HG02973 (cell line): Measurements from ENCODE around the gene TFDP1.

ENCODE experiments used
- ATAC-seq: cut with Tn5 transposase; IDR thresholded peaks from one replicate; pipeline ENCODE4 v1.9.1; 2021; ENCODE audit warnings: moderate library complexity; ENCODE audit not compliant: unreplicated experiment

The TFDP1 gene

GRCh38 chr13:113630804-113631203 lies 46.3 kb downstream of the TFDP1 start:
- no peak for ATAC-seq

DNA sequence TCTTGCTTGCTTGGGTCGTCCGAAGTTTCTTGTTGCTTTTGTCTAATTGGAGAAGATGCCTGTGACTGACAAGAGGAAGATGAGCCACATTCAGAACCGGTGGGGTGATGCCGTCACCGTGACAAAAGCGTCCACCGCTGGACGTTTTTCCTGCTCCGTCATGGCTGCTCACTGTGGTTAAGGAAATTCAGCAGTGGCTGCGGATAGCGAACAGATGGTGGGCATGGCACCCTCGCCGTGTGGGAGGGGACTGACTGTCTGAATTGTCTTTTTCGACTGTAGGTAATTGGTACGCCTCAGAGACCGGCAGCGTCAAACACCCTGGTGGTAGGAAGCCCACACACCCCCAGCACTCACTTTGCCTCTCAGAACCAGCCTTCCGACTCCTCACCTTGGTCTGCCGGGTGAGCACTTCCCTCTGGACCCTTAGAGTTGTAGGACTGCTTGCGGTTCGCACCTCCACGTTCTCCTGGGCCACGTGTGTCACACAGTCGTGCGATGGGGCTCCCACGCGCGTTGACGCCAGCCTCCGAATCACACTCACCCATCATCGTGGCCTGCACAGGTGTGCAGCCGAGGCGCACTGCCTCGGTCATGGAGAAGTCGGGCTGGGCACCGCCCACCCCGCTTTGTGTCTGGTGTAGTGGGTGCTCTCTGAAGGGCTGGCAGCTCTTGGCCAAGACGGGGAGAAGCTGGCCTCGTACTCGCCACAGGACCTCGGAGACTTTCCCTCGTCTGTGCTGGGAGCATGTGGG lies 47.0 kb downstream of the TFDP1 start:
- no peak for ATAC-seq

- no peak for ATAC-seq
Measured at GRCh38 chr13:113632706-113633484, 48.3 kb downstream of the TFDP1 start.

- no peak for ATAC-seq
Measured at GRCh38 chr13:113633485-113633873, 48.9 kb downstream of the TFDP1 start.

DNA sequence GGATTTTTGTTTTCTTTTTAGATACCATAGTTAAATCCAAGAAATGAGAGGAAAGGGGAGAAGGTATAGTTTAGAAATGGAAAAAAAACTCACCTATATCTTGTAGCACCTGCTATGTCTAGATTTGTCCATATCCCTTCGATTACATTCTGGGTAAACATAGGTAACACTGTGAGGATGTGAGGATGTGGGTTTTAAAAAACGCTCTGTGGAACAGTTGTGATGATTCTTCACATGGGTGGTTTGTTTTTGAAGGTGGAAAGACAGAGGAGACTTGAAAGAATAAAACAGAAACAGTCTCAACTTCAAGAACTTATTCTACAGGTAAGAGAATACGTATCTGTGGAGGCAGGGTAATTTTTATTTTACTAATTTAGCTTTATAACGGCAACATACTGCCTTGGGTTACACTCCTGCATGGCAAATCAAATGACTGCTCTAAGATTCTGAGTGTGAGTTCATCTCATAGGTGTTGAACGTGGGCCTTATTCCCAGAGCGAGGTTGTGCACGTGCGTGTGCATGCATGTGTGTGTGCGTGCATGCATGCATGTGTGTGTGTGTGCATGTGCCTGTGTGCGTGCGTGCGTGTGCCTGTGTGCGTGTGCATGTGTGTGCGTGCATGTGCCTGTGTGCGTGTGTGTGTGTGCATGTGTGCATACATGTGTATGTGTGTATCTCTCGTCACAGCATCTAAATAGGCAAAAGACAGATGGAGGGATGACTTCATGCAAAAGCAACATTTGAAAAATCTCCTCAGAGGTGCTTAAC lies 49.9 kb downstream of the TFDP1 start:
- ATAC-seq = no peak

DNA sequence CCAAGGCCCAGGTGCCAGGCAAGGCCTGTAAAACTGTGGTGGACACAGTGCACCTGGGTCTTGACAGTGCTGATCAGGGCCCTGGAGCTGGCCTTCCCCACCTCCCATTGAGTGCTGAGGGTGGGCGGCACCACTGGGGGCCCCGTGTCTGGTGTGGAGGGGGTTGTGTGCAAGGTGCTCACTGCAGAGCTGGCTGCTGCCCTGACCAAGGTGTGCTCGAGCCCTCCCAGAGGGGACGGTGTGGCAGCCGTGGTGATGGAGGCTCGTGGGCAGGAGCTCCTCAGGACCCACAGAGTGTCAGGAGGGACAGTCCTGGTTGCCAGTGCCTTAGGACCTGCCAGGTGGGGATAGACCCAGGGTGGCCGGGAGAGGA lies 50.5 kb downstream of the TFDP1 start:
- no peak for ATAC-seq

DNA sequence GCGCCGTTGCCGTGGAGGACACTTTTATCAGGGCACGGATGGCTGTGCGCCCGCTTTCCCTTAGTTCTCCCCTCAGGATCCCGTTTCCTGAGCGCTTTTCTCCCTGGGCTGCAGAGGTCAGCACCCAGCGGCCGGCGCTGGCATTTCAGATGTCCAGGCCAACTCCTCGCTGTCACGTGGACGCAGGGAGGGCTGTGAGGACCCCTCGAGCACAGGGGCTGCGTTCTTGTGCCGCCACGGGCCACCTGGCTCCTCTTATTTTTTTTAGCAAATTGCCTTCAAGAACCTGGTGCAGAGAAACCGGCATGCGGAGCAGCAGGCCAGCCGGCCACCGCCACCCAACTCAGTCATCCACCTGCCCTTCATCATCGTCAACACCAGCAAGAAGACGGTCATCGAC lies 51.2 kb downstream of the TFDP1 start:
- ATAC-seq = no peak

DNA sequence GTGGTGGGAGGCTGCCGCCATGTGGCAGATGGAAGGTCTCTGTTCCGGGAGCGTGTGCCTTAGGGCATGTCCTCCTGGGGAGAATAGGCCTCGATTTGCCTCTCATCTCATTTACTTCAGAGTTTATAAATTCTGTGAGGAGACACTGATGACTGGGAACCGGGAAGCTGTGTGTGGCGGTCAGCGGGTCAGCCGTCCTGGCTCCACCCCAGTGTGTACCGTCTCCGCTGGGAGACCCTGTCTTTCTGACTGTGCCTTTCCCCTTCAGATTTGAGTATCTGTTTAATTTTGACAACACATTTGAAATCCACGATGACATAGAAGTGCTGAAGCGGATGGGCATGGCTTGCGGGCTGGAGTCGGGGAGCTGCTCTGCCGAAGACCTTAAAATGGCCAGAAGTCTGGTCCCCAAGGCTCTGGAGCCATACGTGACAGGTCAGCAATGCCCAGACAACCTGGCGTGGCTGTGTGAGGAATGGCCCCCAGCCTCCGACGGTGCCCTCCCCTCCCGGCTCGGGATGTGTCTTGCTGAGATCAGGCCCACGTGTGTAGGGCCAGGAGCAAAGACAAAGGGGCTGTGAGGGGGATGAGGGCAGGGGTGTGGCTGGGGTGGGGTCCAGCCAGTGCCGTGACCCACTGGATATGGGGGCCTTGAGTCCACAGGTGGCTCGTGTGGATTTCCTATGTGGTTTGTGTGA lies 51.9 kb downstream of the TFDP1 start:
- no peak for ATAC-seq

DNA sequence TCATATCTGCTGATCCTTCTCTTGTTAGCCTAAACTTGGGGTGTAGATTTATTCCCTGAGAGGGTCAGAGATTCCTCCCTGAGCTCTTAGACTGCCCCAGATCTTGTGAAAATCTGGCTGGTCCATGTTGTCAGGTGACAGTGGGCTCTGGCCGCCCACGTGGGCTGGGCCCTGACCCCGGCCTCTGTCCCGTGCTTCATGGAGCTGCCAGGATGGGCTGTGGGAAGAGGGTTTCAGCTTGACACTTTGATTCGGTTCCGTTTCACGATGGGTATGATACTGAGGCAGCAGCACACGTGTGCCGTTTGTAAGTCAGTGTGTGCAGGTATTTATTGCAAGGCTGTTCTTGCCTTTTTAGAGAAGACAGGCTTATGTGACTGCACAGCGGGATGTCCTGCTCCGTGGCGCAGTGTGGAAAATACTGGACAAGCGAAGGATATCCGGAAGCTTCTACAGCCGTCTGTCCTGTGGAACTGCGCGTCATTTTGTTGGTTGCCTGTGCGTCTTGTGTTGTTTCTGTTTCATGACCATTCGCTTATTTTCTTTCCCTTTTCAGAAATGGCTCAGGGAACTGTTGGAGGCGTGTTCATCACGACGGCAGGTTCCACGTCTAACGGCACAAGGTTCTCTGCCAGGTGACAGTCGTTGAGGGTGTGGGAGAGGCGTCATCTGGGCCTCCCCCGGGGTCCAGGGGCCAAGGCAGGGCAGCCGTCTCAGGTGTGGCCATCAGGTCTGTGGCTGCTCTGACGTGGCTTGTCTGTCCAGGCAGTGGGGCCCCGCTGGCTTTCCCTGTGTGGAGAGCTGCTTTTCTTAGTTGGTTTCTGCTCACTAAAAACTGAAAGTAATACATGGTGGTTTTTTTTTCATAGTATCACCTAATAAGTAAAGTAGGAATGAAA lies 53.0 kb downstream of the TFDP1 start:
- ATAC-seq = no peak

- ATAC-seq = no peak
Measured at GRCh38 chr13:113638173-113638746, 53.7 kb downstream of the TFDP1 start.

DNA sequence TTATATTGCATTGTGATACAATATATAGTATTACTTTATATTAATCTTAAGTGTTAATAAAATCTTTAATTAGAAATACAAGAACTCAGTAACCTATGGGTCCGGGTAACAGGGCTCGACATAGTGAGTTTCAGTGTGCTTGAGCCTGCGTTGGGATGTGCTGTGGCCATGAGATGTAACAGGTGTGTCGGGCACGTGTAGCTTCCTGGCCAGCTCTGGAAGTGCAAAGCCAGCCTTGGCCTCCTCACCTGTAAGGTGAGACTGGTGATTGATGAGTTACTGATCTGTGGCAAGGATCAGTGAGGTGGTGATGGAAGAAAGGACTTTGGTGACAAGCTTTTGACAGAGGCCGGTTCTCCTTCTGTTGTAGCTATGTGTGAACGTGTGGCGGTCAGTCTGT lies 54.3 kb downstream of the TFDP1 start:
- ATAC-seq = no peak

GRCh38 chr13:113639616-113640262 lies 55.2 kb downstream of the TFDP1 start:
- ATAC-seq = no peak

GRCh38 chr13:113641426-113641825 lies 56.9 kb downstream of the TFDP1 start:
- no peak for ATAC-seq

DNA sequence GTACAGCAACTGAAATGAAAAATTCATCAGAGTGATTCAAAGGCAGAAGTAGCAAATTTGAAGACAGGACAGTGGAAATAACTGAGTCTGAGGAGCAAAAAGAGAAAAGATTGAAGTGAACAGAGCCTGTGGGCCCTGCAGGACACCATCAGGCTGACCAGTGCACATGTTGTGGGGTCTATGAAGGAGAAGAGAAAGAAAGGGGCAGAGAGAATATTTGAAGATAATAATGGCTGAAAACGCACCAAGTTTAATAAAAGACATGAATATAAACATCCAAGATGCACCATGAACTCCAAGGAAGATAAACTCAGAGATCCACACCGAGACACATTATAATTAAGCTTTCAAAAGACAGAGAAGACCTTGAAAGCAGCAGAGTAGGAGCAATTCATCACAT lies 58.0 kb downstream of the TFDP1 start:
- ATAC-seq = no peak

DNA sequence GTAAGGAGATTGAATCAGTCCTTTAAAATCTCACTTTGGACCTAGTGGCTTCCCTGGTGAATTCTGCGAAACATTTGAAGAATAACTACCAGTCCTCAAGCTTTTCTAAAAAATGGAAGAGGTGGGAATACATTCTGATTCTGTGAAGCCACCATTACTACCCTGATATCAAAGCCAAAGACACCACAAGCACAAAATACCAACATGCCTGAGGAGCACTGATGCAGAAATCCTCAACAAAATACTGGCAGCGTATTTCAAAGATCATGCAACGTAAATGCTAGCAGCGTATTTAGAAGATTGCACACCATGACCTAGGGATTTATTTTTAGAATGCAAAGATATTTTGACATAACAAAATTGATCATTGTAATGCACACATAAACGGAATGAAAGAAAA lies 59.0 kb downstream of the TFDP1 start:
- no peak for ATAC-seq

DNA sequence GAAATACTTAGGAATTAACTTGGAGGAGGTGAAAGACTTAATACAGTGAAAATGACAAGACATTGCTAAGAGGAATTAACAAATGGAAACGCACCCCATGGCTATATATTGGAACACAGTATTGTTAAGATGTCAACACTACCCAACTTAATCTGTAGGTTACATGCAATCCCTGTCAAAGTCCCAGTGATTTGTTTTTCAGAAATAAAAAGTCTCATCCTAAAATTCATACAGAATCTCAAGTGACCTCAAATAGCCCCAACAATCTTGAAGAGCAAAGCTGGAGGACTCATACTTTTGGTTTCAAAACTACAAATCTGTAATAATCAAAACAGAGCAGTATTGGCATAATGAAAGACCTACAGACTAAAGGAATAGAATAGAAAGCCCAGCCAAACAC lies 60.2 kb downstream of the TFDP1 start:
- no peak for ATAC-seq

- ATAC-seq = no peak
Measured at GRCh38 chr13:113645329-113645728, 60.8 kb downstream of the TFDP1 start.

DNA sequence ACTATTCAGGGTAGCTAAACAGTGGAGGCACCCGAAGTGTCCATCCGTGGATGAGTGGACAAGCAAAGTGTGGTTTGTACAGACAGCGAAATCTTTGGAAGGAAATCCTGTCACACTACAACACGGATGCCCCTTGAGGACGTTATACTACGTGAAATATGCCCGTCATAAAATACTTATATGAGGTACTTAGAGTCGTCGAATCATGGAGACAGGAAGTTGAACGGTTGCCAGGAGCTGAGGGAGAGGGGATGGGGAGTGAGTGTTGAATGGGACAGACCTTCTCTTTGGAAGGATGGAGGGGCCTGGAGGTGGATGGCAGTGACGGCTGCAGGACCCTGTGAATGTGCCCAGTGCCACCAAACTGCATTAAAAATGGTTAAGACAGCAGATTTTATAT lies 61.8 kb downstream of the TFDP1 start:
- ATAC-seq = no peak

- no peak for ATAC-seq
Measured at GRCh38 chr13:113646921-113647340, 62.4 kb downstream of the TFDP1 start.
